HG02642 (cell line): ENCODE data around the gene MATN4.

Experiments used
- ATAC-seq: cut with Tn5 transposase; IDR thresholded peaks from one replicate; pipeline ENCODE4 v1.9.1; 2021; ENCODE audit warnings: mild to moderate bottlenecking; ENCODE audit not compliant: unreplicated experiment, poor library complexity

Gene MATN4

GRCh38 chr20:45317826-45318225 lies 9.7 kb upstream of the MATN4 start:
- ATAC-seq, result no peak

- no peak for ATAC-seq
These were observed 8.3 kb upstream of the MATN4 start for GRCh38 chr20:45316150-45317080.

- ATAC-seq, result no peak
These were observed 7.6 kb upstream of the MATN4 start for GRCh38 chr20:45315672-45316071.

GRCh38 chr20:45313943-45314342 lies 5.8 kb upstream of the MATN4 start:
- ATAC-seq, result no peak

GRCh38 chr20:45313065-45313695 lies 5.1 kb upstream of the MATN4 start:
- no peak for ATAC-seq

- no peak for ATAC-seq
These were observed 4.1 kb upstream of the MATN4 start for GRCh38 chr20:45312241-45312640.

GRCh38 chr20:45311589-45312211 lies 3.6 kb upstream of the MATN4 start:
- ATAC-seq, result no peak

GRCh38 chr20:45309075-45309474 lies 976 bp upstream of the MATN4 start:
- ATAC-seq, result no peak

- ATAC-seq, result no peak
These were observed 941 bp downstream of the MATN4 start for GRCh38 chr20:45307076-45307640.

- no peak for ATAC-seq
These were observed 1.6 kb downstream of the MATN4 start, which contains the start of gene RBPJL for GRCh38 chr20:45306431-45306982. RBPJL (plus strand) TSS chr20:45306840; CDS start chr20:45306923, 83 bp downstream.

GRCh38 chr20:45305262-45305661 lies 2.8 kb downstream of the MATN4 start:
- ATAC-seq, result no peak

- no peak for ATAC-seq
These were observed 3.6 kb downstream of the MATN4 start for GRCh38 chr20:45304464-45304999.

GRCh38 chr20:45303586-45304463 lies 4.3 kb downstream of the MATN4 start:
- ATAC-seq, result no peak

- ATAC-seq, result no peak
These were observed 6.3 kb downstream of the MATN4 start for GRCh38 chr20:45301824-45302271.

- ATAC-seq, result peak; percentile 54
These were observed 7.1 kb downstream of the MATN4 start for GRCh38 chr20:45300961-45301360.

GRCh38 chr20:45299786-45300185 lies 8.3 kb downstream of the MATN4 start:
- ATAC-seq, result no peak

- ATAC-seq, result no peak
These were observed 10.2 kb downstream of the MATN4 start for GRCh38 chr20:45297786-45298497.

GRCh38 chr20:45294659-45295058 lies 13.4 kb downstream of the MATN4 start:
- ATAC-seq, result no peak

- ATAC-seq, result no peak
These were observed 14.1 kb downstream of the MATN4 start for GRCh38 chr20:45294003-45294368.
